ENCODE data around the gene RETSAT.
"Not testable (repeated sequence)": the region's sequence is repeated elsewhere in the genome, so short reads cannot be mapped to it uniquely, and the experiment has no call there.

RETSAT gene
- 22.5 to 65.4 (median 43.4) reads per million in 18 experiments for total RNA-seq

GRCh38 chr2:85354286-85355072 lies at the start of gene RETSAT, which contains the start of gene ELMOD3:
Gene RETSAT, minus strand, starts transcription at chr2:85354528. Its CDS starts 21 bp downstream, at chr2:85354507.
Gene ELMOD3, plus strand, starts transcription at chr2:85354769. Its CDS starts 2,430 bp downstream, at chr2:85357199.
- peak; percentile 99 for DNase-seq

- DNase-seq: no peak
Measured at GRCh38 chr2:85401844-85402243, 47.5 kb upstream of the RETSAT start.

DNA sequence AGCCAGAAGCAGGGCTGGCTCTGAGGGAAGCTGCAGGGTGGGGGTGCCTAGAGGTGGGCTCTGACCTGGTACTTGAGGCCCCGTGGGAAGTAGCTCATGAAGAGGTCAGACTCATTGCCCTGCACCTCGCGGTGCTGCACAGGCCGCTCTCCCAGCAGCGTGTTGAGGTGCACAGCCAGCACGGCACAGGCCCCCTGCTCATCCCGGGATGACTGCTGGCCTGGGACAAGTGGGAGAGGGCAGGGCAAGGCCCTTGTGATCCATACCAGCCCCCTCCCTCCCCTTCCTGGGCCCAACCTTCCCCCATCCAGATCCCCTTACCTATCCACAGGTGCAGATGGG lies 47.1 kb upstream of the RETSAT start:
- DNase-seq: no peak

DNA sequence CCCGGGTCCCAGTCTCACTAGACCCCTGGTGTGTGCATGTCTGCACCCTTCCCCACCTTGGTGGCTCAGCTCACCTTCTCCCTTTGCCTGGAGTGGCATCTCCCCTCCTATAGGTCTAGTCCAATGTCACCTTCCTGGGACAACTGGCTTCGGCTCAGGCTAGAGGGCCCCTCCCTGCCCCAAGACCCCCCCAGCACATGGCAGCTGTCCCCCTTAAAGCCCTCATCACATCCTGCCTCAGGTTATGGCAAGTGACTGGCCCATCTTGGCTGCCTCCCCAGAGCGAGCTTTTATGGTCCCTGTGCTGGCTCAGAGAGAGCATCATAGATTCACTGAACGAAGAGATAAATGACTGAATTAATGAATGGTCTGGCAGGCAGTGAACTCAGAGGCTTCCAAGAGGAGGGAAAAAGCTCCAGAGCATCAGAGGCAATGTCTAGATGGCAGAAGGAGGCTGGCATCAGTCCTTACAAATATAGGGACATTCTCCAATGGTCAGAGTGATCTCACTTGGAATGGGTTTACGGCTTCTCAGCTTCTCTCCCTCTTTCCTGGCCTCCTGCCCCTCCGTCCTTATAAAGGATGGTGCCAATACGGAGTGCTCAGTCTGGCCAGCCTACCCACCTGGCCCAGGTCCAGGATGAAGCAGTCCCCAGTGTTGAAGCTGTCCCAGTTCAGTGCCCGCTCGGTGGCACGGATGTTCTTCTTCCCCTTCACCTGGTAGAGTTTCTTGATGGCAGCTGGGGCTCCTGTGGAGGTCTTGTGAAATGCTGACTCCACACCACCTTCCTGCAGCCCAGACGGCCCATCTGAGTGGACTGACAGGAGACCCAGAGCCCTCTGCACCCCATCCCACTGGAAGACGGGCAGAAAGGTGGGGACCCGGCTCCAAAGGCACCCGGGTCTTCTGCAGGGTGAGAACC lies 46.5 kb upstream of the RETSAT start:
- DNase-seq: no peak

GRCh38 chr2:85400023-85400422 lies 45.7 kb upstream of the RETSAT start:
- DNase-seq: no peak

GRCh38 chr2:85399183-85399455 lies 44.8 kb upstream of the RETSAT start:
- no peak for DNase-seq

DNA sequence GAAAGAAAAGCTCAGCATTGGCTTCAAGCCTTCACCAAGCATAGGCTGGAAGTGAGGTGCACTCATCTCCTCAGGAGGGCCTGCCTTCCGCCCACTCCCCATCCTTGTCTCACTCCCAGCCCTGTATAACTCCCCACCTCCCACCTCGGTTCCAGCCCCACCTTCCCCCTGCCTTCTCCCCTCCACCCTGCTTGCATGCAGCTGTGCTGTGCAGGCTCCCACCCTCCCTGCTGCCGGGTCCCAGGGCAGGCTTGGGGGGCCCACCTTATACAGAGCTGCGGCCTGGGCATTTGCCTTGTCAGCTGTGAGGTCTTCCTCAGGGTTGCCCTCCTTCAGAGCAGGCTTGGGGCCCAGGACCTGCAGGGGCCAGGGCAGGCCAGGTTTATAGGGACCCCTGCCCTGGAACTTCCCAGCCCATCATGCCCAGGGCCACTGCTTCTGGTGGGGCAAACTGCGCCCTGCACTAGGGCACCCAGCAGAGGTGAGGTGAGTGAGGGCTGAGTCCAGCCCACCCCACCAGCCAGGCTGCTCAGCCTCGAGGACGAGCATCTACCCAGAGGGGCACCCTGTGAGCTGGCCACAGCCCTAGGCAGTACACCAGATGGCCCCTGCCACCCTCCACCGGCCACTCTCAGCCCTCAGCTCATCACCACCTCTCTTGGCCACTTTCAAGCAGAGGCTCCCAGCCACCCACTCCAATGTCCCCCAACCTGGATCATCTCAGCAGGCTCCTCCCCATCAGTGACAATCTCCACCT lies 44.3 kb upstream of the RETSAT start:
- no peak for DNase-seq

DNA sequence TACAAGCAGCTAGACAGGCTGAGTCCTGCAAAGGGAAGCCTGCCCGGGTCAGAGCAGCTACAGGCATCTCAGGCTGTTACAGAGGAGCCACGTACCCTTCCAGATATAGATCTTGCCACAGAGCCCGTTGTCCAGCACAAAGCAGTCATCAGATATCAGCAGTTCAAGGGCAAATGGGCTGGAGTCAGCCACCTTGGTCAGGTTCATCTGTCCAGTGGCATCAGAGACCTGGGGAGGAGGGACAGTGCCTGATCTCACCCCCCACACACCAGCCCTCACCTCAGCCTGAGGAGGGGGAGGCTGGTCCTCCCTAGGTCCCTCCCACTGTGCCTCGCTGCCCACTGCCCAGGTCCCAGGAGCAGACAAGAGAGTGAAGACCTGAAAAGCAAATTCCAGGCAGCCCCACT lies 43.6 kb upstream of the RETSAT start:
- DNase-seq: no peak

- no peak for DNase-seq
Measured at GRCh38 chr2:85396531-85397470, 42.5 kb upstream of the RETSAT start.

DNA sequence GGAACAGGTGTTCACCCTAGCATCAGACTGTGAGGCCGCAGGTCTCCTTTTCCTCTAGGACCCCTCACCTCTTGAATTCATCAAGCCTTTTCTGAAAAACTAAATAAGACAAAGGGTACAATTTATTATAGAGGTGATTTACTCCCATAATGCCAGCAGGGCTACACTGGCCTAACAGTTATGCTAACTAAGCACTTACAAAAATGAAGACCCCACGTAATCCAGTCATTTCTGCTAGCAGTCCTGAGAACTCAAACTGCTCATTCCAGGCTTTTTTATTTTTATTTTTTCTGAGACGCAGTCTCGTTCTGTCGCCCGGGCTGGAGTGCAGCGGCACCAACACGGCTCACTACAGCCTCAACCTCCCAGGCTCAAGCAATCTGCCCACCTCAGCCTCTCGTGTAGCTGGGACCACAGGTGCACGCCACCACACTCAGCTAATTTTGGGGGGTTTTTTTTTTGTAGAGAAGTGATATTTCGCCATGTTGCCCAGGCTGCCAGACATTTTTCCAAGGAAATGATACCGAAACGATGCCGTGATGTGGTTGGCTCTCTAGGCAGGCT lies 41.7 kb upstream of the RETSAT start:
- DNase-seq: no peak

DNA sequence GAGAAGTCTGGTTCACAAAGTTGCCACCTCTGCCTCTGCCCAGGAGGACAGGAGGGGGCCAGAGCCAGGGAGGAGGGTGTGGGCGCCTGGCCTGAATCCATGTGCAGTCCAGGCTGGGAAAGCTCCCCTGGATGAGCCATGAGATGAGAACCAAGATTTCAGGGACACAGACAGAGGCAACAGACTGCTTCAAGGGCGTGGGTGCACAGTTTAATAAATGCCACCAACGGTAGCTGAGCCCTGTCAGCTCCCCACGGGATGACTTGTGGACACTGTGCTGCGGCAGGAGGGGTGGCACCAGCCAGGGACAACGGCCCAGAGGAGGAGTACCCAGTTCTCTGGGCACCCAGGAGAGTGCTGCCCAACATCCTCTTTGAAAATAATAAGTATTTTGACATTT lies 40.6 kb upstream of the RETSAT start:
- no peak for DNase-seq

DNA sequence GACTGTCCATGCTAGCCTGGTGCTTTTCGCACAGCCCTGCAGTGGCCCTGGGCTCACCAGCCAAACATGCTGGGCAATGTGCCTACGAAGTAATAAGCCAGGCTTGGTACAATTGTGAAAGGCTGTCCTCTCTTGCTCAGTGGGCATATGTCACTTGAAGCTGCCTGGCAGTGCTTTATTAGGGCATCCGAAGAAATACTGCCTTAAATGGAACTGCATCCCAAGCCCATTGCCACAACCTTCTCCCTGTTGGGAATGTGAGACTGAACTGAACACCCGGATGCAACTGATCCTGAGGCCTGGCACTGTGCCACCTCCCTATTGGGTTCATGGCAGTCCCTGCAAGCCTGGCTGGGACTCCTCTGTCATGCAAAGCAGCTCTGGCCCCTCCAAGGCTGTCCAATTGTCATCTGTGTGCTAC lies 39.9 kb upstream of the RETSAT start:
- DNase-seq: no peak

DNA sequence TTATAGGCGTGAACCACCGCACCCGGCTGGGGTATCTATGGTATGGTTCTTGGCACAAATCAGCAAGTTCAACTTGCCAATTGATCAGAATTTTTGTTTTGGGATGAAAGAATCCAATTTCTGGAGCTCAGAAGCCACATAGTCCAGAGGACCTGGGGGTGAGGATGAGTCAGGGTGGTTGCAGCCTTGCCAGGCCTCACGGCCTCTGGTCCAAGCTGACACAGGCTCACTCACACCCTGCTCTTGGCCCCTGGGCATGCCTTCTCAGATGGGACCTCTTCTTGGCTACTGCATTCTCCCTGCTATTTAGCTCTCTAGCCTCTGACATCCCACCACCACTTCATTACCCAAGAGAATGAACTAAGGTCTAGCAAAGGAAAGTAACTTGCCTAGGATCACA lies 39.5 kb upstream of the RETSAT start:
- DNase-seq: no peak

DNA sequence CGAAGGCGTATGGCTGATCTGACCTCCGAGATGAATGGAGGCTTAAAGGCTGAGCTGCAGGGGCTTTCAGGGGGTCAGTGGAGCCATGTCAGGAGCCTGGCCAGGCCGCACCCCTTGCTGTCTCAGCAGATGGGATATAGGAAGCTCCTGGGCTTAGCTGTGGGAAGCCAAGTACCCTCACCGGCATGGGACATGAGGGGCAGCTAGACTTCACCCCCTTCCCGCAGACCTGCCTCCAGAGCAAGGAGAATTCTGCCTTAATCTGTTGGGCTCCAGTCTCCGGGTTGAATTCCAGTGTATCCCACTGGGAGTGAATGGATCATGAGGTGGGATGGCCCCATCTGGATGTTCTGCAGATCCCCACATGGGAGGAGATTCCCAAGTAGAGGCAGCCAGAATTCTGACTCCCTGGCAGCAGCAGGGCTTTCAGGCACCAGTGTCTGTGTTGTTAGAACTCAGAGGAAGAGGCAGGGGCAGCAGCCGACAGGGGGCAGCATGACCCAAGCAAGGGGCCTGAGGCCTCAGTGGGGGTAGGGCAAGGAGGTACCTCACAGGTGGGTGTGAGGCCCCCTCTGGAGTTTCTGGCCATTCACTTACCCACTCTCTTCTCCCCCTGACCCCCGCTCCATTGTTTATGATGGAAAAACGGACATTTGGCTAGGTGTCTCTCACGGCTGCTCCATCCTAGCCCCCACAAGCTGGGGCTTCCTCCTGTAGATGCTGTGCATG lies 36.8 kb upstream of the RETSAT start:
- DNase-seq: peak; percentile 46 to 47

- DNase-seq: no peak
Measured at GRCh38 chr2:85388878-85389538, 34.7 kb upstream of the RETSAT start.

DNA sequence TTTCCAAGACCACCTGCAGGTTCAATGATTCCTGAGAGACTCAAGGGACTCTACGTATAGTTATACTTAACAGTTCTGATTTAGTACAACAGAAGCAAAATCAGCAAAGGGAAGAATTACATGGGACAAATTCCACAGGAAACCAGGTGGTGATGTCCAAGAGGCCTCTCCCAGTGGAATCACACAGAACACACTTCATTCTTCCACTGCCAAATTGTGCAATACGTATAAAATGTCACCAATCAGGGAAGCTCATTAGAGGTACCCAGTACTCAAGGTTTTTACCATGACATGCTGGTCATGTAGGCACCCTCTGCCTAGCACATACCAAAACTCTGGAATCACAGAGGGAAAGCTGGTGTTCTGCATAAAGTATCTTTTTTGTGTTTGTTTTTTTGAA lies 33.4 kb upstream of the RETSAT start:
- DNase-seq: no peak

DNA sequence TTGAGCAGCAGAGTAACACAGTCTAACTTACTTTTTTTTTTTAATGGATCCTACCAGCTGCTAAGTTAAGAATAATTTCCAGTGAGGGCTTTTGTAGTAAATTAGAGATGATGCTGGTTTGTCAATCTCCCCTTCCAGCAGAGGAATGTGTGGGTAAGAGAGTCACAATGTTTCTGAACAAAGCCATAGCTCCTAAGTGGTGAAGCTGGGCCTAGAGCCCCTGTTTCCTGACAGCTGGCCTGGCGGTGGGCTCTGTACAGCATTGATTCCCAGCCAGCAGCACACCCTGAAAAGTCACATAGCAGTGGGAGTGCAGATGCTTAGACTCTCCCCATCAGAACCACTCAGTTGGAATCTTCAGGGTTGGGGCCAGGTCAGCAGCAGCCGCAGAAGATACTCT lies 31.4 kb upstream of the RETSAT start:
- no peak for DNase-seq

DNA sequence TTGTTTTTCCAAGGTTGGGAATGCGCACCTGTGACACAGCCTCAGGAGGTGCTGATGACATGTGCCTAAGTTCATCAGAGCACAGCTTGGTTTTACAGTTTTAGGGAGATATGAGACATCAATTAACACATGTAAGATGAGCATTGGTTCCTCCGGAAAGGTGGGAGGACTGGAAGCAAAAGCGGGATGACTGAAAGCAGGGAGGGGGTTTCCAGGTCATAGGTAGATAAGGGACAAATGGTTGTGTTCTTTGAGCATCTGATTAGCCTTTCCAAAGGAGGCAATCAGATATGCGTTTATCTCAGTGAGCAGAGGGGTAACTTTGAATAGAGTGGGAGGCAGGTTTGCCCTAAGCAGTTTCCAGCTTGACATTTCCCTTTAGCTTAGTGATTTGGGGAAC lies 29.5 kb upstream of the RETSAT start:
- DNase-seq: no peak

- DNase-seq: not testable (repeated sequence)
Measured at GRCh38 chr2:85383151-85383550, 28.8 kb upstream of the RETSAT start.

DNA sequence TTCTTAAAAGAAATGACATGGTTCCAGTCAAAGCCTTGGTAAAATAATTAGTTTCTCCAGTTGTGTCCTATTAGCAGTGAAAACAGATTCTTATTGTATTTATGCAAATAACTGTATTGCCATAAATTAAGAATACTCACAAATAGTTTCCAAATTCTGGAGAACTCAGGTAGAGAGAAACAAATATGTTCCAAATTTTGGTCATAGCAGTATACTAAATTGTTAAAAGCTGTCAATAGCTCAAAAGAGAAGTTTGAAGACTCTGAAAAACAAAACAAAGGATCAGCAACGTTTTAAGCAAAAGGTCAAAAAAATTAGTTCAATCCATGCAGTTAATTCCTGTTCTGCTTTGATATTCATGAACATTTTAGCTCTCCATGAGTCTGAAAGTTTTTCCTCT lies 25.7 kb upstream of the RETSAT start:
- no peak for DNase-seq
